GM19372 (cell line): ENCODE results near the gene ITGA11.

ENCODE experiments used
- ATAC-seq: cut with Tn5 transposase; IDR thresholded peaks from one replicate; pipeline ENCODE4 v1.9.1; 2021; ENCODE audit warnings: mild to moderate bottlenecking, low read depth, moderate library complexity; ENCODE audit not compliant: unreplicated experiment

ITGA11 gene

GRCh38 chr15:68316061-68316804 is 115.7 kb downstream of the ITGA11 start:
- no peak for ATAC-seq

- no peak for ATAC-seq
These were observed 116.4 kb downstream of the ITGA11 start for GRCh38 chr15:68315495-68316031.

GRCh38 chr15:68315035-68315434 is 116.9 kb downstream of the ITGA11 start:
- no peak for ATAC-seq

GRCh38 chr15:68314563-68314962 is 117.4 kb downstream of the ITGA11 start:
- ATAC-seq, result no peak

- ATAC-seq, result no peak
These were observed 118.2 kb downstream of the ITGA11 start for GRCh38 chr15:68313501-68314410.

GRCh38 chr15:68312701-68313204 is 119.2 kb downstream of the ITGA11 start:
- no peak for ATAC-seq

GRCh38 chr15:68311859-68312557 is 120.0 kb downstream of the ITGA11 start:
- no peak for ATAC-seq

GRCh38 chr15:68311464-68311835 is 120.5 kb downstream of the ITGA11 start:
- no peak for ATAC-seq

- no peak for ATAC-seq
These were observed 121.0 kb downstream of the ITGA11 start for GRCh38 chr15:68310804-68311463.

GRCh38 chr15:68310178-68310803 is 121.7 kb downstream of the ITGA11 start:
- ATAC-seq, result no peak

- no peak for ATAC-seq
These were observed 122.9 kb downstream of the ITGA11 start for GRCh38 chr15:68309024-68309423.

- no peak for ATAC-seq
These were observed 124.6 kb downstream of the ITGA11 start for GRCh38 chr15:68307131-68307928.

- ATAC-seq, result no peak
These were observed 126.5 kb downstream of the ITGA11 start for GRCh38 chr15:68305420-68305871.

- ATAC-seq, result no peak
These were observed 127.2 kb downstream of the ITGA11 start for GRCh38 chr15:68304589-68305337.

- no peak for ATAC-seq
These were observed 128.2 kb downstream of the ITGA11 start for GRCh38 chr15:68303560-68304436.

- no peak for ATAC-seq
These were observed 128.8 kb downstream of the ITGA11 start for GRCh38 chr15:68303134-68303533.

GRCh38 chr15:68302729-68303128 is 129.2 kb downstream of the ITGA11 start:
- no peak for ATAC-seq
